ENCODE results near the gene PIP5K1B. TPM values are rescaled to one million over a fixed set of nuclear protein-coding genes. Genes with fewer than 3 reads are reported as not detected.

The PIP5K1B gene
- total RNA-seq, 1 experiment from 2014 or later, result not detected

GRCh38 chr9:68768619-68769018 lies 63.6 kb downstream of the PIP5K1B start:
- intact Hi-C loops (cut with micrococcal nuclease; ENCODE audit: unreplicated experiment), result no loop called here
- no TSS peak for BruUV-seq (replicated peaks)

GRCh38 chr9:68769852-68770251 lies 64.8 kb downstream of the PIP5K1B start:
- TF ChIP-seq SIN3A (IDR thresholded peaks at IDR 0.05; ENCODE audit: borderline replicate concordance, insufficient read depth, low read depth, low read length), result no peak
- Histone ChIP-seq H3K27ac (ENCODE audit: low read length) (no peak overlapping the region), H3K27me3 (ENCODE audit: control insufficient read depth, insufficient read depth, low read length) (no peaks in the 10 kb centered on the region; the same call in 1 of the 2 replicates), H3K36me3 (ENCODE audit: control insufficient read depth, insufficient read depth, low read length) (no peaks in the 10 kb centered on the region), H3K9me3 (ENCODE audit: control insufficient read depth, insufficient read depth, low read depth, low read length) (no peaks in the 10 kb centered on the region), H3K4me1 (ENCODE audit: control insufficient read depth, insufficient read depth, low read length) (no peaks in the 10 kb centered on the region), H3K4me3 (ENCODE audit: low read depth in 2 of 2, low read length in 2 of 2) (no peak overlapping the region)
- intact Hi-C loops (cut with micrococcal nuclease; ENCODE audit: unreplicated experiment) (no loop called here), in situ Hi-C loops (cut with HindIII; ENCODE audit: low pct_unique_long_range_greater_than_20kb, low sequenced_read_pairs) (no loop called here)
- CTCF ChIA-PET, result no interaction called here
- POLR2A ChIA-PET, result no interaction called here
- ATAC-seq, result no peak
- DNase-seq (ENCODE audit: low read depth, low spot score), result no peak
- no TSS peak for BruUV-seq (replicated peaks)

More at GRCh38 chr9:68768619-68769018, 63.6 kb downstream of the PIP5K1B start:
- DNase-seq (ENCODE audit: low read depth, low spot score) (no peak), ATAC-seq (no peak)
- in situ Hi-C loops (cut with HindIII; ENCODE audit: low pct_unique_long_range_greater_than_20kb, low sequenced_read_pairs), result no loop called here
- no peaks in the 10 kb centered on the region for H3K36me3 ChIP-seq (ENCODE audit: control insufficient read depth, insufficient read depth, low read length)
- no peak overlapping the region for H3K27ac ChIP-seq (ENCODE audit: low read length)
- POLR2A ChIA-PET, result no interaction called here
- no peaks in the 10 kb centered on the region; the same call in 1 of the 2 replicates for H3K27me3 ChIP-seq (ENCODE audit: control insufficient read depth, insufficient read depth, low read length)
- H3K4me1 ChIP-seq (ENCODE audit: control insufficient read depth, insufficient read depth, low read length), result no peaks in the 10 kb centered on the region
- H3K9me3 ChIP-seq (ENCODE audit: control insufficient read depth, insufficient read depth, low read depth, low read length), result no peaks in the 10 kb centered on the region
- no peak overlapping the region for H3K4me3 ChIP-seq (ENCODE audit: low read depth in 2 of 2, low read length in 2 of 2)
- CTCF ChIA-PET, result no interaction called here
- TF ChIP-seq REST (IDR thresholded peaks at IDR 0.05; ENCODE audit: insufficient read depth in 1 of 2, low read depth in 2 of 2, low read length in 1 of 2) (no peak), SIN3A (IDR thresholded peaks at IDR 0.05; ENCODE audit: borderline replicate concordance, insufficient read depth, low read depth, low read length) (no peak), TCF7L2 (IDR thresholded peaks at IDR 0.05; ENCODE audit: low read depth, low read length) (no peak), POLR2AphosphoS5 (IDR thresholded peaks at IDR 0.05; ENCODE audit: low read depth, low read length) (no peak), CTCF (IDR thresholded peaks at IDR 0.05) (no peak)

GRCh38 chr9:68771376-68771775 lies 66.3 kb downstream of the PIP5K1B start:
- no peaks in the 10 kb centered on the region; the same call in 1 of the 2 replicates for H3K27me3 ChIP-seq (ENCODE audit: control insufficient read depth, insufficient read depth, low read length)
- no peak overlapping the region for H3K4me3 ChIP-seq (ENCODE audit: low read depth in 2 of 2, low read length in 2 of 2)
- BruUV-seq (replicated peaks), result no TSS peak
- H3K4me1 ChIP-seq (ENCODE audit: control insufficient read depth, insufficient read depth, low read length), result no peaks in the 10 kb centered on the region
- in situ Hi-C loops (cut with HindIII; ENCODE audit: low pct_unique_long_range_greater_than_20kb, low sequenced_read_pairs), result no loop called here
- intact Hi-C loops (cut with micrococcal nuclease; ENCODE audit: unreplicated experiment), result no loop called here
- no peaks in the 10 kb centered on the region for H3K36me3 ChIP-seq (ENCODE audit: control insufficient read depth, insufficient read depth, low read length)
- ChIA-PET CTCF (no interaction called here), POLR2A (no interaction called here)
- TF ChIP-seq POLR2AphosphoS5 (IDR thresholded peaks at IDR 0.05; ENCODE audit: low read depth, low read length), result no peak
- no peak for TF ChIP-seq REST (IDR thresholded peaks at IDR 0.05; ENCODE audit: insufficient read depth in 1 of 2, low read depth in 2 of 2, low read length in 1 of 2)
- TF ChIP-seq SIN3A (IDR thresholded peaks at IDR 0.05; ENCODE audit: borderline replicate concordance, insufficient read depth, low read depth, low read length), result no peak
- TF ChIP-seq TCF7L2 (IDR thresholded peaks at IDR 0.05; ENCODE audit: low read depth, low read length), result no peak
- TF ChIP-seq CTCF (IDR thresholded peaks at IDR 0.05), result no peak
- ATAC-seq (no peak), DNase-seq (ENCODE audit: low read depth, low spot score) (no peak)
- H3K9me3 ChIP-seq (ENCODE audit: control insufficient read depth, insufficient read depth, low read depth, low read length), result no peaks in the 10 kb centered on the region
- H3K27ac ChIP-seq (ENCODE audit: low read length), result no peak overlapping the region
